Vagina (tissue), 2 donors: ENCODE data around the gene HSPA9. TPM values are rescaled to one million over a fixed set of nuclear protein-coding genes. Genes with fewer than 3 reads are reported as not detected.

Experiments used
- DNase-seq, 2 donors: peaks; one replicate each; pipeline ENCODE4 v3.0.0-alpha.2; 2017; ENCODE audit errors: extremely low spot score in 2 of 2
- H3K27ac ChIP-seq: fragments of 200-600 bp; sonication (generic); one replicate; pipeline ENCODE4 v1.5.1; 2019
- H3K27me3 ChIP-seq: fragments of 200-600 bp; sonication (generic); one replicate; pipeline ENCODE4 v1.5.1; 2019
- H3K36me3 ChIP-seq, 2 donors: fragments of 200-600 bp; sonication (generic); one replicate each; pipeline ENCODE4 v1.5.1; 2017 to 2019
- H3K4me1 ChIP-seq: fragments of 200-600 bp; sonication (generic); one replicate; pipeline ENCODE4 v1.5.1; 2019
- H3K4me3 ChIP-seq, 2 donors: fragments of 200-600 bp; sonication (generic); 1 replicate in 1 of 2; 2 replicates in 1 of 2; pipeline ENCODE4 v1.5.1; 2016 to 2019
- H3K9me3 ChIP-seq: fragments of 200-600 bp; sonication (generic); one replicate; pipeline ENCODE4 v1.5.1; 2019
- CTCF ChIP-seq, 3 experiments: fragments of 450-650 bp in 2 of 3; fragments of 200-600 bp in 1 of 3; sonication (generic) in 1 of 3; IDR thresholded peaks; one replicate each; pipeline ENCODE4 v1.5.1; 2017 to 2019; ENCODE audit warnings: antibody characterized with exemption in 3 of 3, mild to moderate bottlenecking in 2 of 3, moderate library complexity in 2 of 3
- POLR2A ChIP-seq, 2 donors: fragments of 450-650 bp; IDR thresholded peaks; one replicate each; pipeline ENCODE4 v1.6.1; 2017; ENCODE audit warnings: antibody characterized with exemption in 2 of 2, mild to moderate bottlenecking in 2 of 2, moderate library complexity in 2 of 2
- POLR2AphosphoS5 ChIP-seq, 2 donors: sonication (generic); formaldehyde crosslinking; IDR thresholded peaks; one replicate each; pipeline ENCODE4 v1.9.0; 2017; ENCODE audit warnings: antibody characterized with exemption in 2 of 2, mild to moderate bottlenecking in 2 of 2, low read depth in 1 of 2; ENCODE audit not compliant: insufficient read depth in 1 of 2
- intact Hi-C: fragments of 100-400 bp; cut with DNase I; formaldehyde crosslinking; loops from one replicate; pipeline ENCODE4 v1.15.1; 2023
- total RNA-seq: library from RNA; depleted of rRNA; stranded (reverse); fragments of >200 nt; gene quantifications from one replicate; pipeline ENCODE4 v1.2.3, GENCODE V29; 2016

The HSPA9 gene
- total RNA-seq, 1 donor from 2014 or later, result 156 TPM

GRCh38 chr5:138585157-138585556 lies 10.0 kb upstream of the HSPA9 start:
- Histone ChIP-seq H3K9me3 (no peaks in the 10 kb centered on the region), H3K27me3 (no peaks in the 10 kb centered on the region), H3K4me3 (no peak overlapping the region), H3K36me3 (no peaks in the 10 kb centered on the region), H3K4me1 (no peaks in the 10 kb centered on the region), H3K27ac (no peak overlapping the region)
- no peak for TF ChIP-seq POLR2A (IDR thresholded peaks at IDR 0.05)
- TF ChIP-seq CTCF (IDR thresholded peaks at IDR 0.05), result no peak
- TF ChIP-seq POLR2AphosphoS5 (IDR thresholded peaks at IDR 0.05; ENCODE audit: insufficient read depth in 1 of 2, low read depth in 1 of 2), result no peak
- no peak for DNase-seq
- intact Hi-C loops, result no loop called here

DNA sequence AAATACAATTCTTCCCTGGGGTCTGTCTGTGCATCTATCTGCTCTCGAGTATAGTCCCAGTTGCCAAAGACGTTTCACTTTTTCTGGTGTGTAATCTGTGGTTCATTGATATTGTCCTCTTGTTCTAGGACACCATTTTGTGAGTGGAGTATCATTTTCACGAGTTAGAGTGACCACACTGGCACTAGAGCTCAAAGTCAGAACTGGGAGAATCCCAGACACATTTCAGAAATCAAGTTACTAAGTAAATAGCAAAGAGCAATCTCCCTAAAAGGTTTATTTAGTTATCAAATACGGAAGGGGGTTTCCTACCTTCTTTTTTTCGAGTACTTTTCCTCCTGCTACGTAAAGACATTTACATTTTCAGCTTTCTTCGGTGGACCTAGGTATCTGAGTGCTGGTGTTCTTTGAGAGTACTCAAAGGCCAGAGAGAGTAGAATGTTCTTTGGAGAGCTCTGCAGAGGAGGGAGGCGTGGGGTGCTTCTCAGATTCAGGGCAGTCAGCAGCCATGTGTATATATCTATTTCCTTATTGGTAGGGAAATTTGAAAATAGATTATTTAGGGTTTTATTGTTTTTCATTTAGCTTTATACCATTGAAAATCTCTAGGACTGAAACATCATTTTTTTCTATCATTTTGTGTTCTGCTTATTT lies 8.9 kb upstream of the HSPA9 start:
- Histone ChIP-seq H3K27me3 (no peaks in the 10 kb centered on the region), H3K4me1 (no peaks in the 10 kb centered on the region), H3K9me3 (no peaks in the 10 kb centered on the region), H3K36me3 (no peaks in the 10 kb centered on the region), H3K27ac (no peak overlapping the region), H3K4me3 (no peak overlapping the region)
- TF ChIP-seq POLR2AphosphoS5 (IDR thresholded peaks at IDR 0.05; ENCODE audit: insufficient read depth in 1 of 2, low read depth in 1 of 2), result no peak
- TF ChIP-seq POLR2A (IDR thresholded peaks at IDR 0.05), result no peak
- TF ChIP-seq CTCF (IDR thresholded peaks at IDR 0.05), result no peak
- DNase-seq, result no peak
- intact Hi-C loops, result no loop called here

DNA sequence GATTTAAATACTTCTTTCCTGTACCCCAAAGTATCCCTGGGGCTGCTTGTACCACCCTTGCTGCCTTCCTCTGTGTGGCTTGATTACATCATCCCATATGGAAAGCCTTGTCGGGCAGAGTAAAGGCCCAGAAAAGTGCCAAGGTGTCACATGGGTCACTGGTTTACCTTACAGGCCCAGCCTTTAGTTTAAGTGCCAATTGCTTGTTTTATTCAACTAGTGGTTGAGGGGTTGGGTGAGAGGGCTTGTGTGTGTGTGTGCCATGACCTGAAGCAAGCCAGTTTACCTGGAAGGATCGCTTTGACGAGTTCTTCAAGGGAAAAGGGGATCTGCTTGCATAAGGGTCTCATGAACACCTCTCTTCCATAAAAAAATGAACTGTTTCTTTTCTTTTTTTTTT lies 7.8 kb upstream of the HSPA9 start:
- intact Hi-C loops, result no loop called here
- no peaks in the 10 kb centered on the region for H3K36me3 ChIP-seq

GRCh38 chr5:138580777-138581176 lies 5.6 kb upstream of the HSPA9 start:
- intact Hi-C loops, result no loop called here
- no peaks in the 10 kb centered on the region for H3K27me3 ChIP-seq
- H3K4me3 ChIP-seq, result no peak overlapping the region
- no peaks in the 10 kb centered on the region for H3K9me3 ChIP-seq
- DNase-seq, result no peak
- no peaks in the 10 kb centered on the region for H3K36me3 ChIP-seq
- H3K4me1 ChIP-seq, result peaks cover 6% of the 10 kb centered on the region
- no peak overlapping the region for H3K27ac ChIP-seq
- TF ChIP-seq POLR2A (IDR thresholded peaks at IDR 0.05) (no peak), POLR2AphosphoS5 (IDR thresholded peaks at IDR 0.05; ENCODE audit: insufficient read depth in 1 of 2, low read depth in 1 of 2) (no peak), CTCF (IDR thresholded peaks at IDR 0.05) (no peak)

More for the DNA sequence above, 7.8 kb upstream of the HSPA9 start:
- no peak for DNase-seq
- TF ChIP-seq CTCF (IDR thresholded peaks at IDR 0.05) (no peak), POLR2A (IDR thresholded peaks at IDR 0.05) (no peak), POLR2AphosphoS5 (IDR thresholded peaks at IDR 0.05; ENCODE audit: insufficient read depth in 1 of 2, low read depth in 1 of 2) (no peak)
- no peaks in the 10 kb centered on the region for H3K9me3 ChIP-seq
- no peak overlapping the region for H3K4me3 ChIP-seq
- H3K27me3 ChIP-seq, result no peaks in the 10 kb centered on the region
- no peaks in the 10 kb centered on the region for H3K4me1 ChIP-seq
- H3K27ac ChIP-seq, result no peak overlapping the region

- intact Hi-C loops, result no loop called here
These were observed 4.8 kb upstream of the HSPA9 start for GRCh38 chr5:138580001-138580400.

More at GRCh38 chr5:138580001-138580400, 4.8 kb upstream of the HSPA9 start:
- no peaks in the 10 kb centered on the region for H3K36me3 ChIP-seq
- no peak for DNase-seq
- H3K27me3 ChIP-seq, result no peaks in the 10 kb centered on the region
- no peak overlapping the region for H3K27ac ChIP-seq
- no peaks in the 10 kb centered on the region for H3K9me3 ChIP-seq
- TF ChIP-seq CTCF (IDR thresholded peaks at IDR 0.05) (no peak), POLR2AphosphoS5 (IDR thresholded peaks at IDR 0.05; ENCODE audit: insufficient read depth in 1 of 2, low read depth in 1 of 2) (no peak), POLR2A (IDR thresholded peaks at IDR 0.05) (no peak)
- H3K4me3 ChIP-seq, result no peak overlapping the region
- H3K4me1 ChIP-seq, result peaks cover 6% of the 10 kb centered on the region
